ENCODE data around the gene JAZF1.
"Not testable (repeated sequence)": the region's sequence is repeated elsewhere in the genome, so short reads cannot be mapped to it uniquely, and the experiment has no call there.

The JAZF1 gene

DNA sequence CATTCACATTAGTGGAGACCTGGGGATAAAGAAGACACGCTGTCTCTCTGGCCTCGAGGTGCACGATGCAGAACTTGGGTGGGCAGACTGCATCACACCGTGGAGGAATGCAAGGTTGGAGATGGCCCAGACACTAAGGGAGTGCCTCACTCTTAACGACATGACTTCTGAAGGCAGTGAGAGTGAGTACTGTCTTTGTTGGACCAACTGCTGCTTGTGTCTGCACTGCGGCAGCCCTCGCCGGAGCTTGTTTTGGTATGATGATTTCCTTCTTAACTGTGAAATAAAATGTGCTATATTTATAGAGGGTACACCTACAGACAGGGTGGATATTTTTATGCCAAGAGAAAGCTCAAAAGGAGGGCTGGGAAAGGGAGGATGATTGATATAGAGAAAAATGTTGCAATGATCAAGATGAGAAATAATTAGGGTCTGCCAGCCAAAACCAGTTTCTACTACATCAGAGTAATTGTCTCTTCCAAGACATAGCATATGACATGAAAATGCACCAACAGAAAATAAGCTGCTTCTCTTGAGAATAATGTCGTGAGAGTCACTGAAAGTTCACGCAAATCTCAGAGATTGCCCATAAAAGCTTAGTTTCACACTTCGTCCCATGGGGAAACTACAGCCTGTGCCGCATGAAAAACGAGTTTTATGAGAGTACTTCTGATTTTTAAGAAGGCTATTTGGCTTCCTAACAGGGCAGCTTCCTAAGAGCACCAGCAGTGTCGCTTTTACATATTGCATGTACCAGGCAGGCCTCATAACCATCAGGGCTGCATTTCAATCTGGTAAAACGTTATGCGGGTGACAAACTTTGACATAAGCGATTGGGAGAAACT, 313.5 kb downstream of the JAZF1 start:
- no peak for DNase-seq (ENCODE audit: insufficient read length, low spot score)
- FAIRE-seq, result no peak

DNA sequence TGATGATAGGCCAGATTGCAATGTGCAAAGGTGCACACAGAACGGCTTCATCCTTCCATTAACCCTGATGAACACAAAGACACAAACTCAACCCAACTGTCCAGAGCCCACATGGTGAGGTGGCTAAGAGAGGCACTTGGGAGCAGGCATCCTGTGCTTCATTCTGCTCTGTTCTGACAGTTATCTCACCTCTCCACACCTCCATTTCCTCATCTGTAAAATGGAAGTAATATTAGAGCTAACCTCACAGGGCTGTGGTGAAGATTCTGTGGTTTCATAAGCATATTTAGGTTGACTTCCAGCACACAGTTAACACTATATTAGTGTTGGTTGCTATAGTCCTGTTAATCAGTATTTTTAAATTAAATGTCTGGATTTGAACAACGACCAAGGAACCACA, 314.3 kb downstream of the JAZF1 start:
- FAIRE-seq (no peak), DNase-seq (ENCODE audit: insufficient read length, low spot score) (no peak)

DNA sequence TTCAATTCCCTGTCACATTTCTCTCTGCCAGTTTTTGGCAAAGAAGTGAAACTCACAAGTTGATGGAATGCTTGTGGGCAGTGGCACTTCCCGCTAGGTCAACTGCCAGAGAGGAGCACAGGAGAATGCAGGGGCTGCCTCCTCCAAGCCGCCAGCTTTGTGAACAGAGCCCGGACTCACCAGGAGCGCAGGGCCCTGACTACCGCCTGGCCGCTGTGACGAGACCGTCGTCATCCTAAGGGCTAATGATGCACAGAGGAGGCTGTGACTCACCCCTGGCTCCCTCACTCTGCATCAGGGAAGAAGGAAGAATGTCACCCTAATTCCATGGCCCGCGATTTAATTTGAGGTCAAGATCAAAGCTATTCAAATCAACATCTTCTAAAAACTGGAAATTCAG, 316.7 kb downstream of the JAZF1 start:
- no peak for DNase-seq (ENCODE audit: insufficient read length, low spot score)
- FAIRE-seq, result no peak

DNA sequence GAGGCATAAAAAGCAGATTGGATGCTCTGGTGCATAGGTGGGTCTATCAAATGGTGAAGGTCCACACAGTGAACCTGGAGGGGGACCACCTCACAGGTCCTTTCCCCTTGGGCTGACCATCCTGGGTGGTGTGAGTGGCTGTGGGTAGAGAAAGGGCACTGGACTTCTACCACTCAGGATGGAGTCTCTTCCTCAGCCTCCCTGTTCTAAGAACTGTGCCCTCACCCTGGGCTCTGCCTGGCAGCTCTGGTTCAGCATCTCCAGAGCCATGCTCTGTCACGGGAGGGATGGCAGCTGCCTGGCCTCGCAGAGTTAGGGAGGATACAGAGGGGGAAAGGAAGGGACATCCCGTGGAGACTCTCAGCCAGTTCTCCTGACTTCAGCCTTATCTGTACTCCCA, 318.8 kb downstream of the JAZF1 start:
- DNase-seq (ENCODE audit: insufficient read length, low spot score) (no peak), FAIRE-seq (no peak)

DNA sequence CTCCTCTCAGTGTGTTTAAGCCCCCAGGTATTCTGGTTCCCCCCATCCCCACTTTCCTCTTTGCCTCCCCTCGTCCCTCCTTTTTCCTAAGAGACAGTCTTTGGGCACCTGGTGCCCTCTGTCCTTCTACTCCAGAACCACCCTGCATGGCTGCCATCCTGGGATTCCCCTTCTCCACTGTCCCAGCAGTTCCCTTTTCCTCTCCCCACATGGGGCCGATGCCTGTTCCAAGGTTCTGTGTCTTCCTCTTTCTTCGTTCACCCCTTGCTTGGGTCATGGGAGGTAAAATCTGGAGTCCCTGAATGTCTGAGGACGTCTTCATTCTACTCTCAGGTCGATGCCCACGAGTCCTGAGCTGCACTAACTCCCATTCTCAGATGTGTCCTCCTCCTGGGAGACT, 319.8 kb downstream of the JAZF1 start:
- DNase-seq (ENCODE audit: insufficient read length, low spot score) (no peak), FAIRE-seq (no peak)

DNA sequence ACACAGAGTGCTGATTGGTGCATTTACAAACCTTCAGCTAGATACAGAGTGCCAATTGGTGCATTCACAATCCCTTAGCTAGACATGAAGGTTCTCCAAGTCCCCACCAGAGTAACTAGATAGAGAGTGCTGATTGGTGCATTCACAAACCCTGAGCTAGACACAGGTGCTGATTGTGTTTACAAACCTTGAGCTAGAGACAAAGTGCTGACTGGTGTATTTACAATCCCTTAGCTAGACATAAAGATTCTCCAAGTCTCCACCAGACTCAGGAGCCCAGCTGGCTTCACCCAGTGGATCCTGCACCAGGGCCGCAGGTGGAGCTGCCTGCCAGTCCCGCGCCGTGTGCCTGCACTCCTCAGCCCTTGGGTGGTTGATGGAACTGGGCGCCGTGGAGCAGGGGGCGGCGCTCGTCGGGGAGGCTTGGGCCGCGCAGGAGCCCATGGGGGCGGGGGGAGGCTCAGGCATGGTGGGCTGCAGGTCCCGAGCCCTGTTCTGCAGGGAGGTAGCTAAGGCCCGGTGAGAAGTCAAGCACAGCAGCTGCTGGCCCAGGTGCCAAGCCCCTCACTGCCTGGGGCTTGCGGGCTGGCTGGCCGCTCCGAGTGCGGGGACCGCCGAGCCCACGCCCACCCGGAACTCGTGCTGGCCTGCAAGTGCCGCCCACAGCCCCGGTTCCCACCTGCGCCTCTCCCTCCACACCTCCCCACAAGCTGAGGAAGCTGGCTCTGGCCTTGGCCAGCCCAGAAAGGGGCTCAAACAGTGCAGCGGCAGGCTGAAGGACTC, 323.7 kb downstream of the JAZF1 start:
- DNase-seq (ENCODE audit: insufficient read length, low spot score); FAIRE-seq: not testable (repeated sequence)

DNA sequence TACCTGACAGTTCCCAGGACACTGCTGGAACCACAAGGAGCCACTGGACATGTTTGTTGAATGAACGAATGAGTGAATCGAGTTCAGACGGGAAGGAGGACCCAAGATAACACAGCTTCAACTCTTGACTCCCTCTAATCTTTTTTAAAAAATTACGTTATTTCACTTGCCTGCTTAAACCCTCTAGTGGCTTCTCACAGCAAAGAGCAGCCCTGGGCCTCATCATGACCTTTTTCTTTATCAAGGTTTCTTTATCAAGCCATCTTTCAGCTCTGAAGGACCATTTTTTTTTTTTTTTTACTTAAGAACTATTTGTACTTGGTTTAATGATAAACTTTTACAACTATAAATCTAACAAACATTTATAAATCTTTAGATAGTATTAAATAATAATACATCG, 330.1 kb downstream of the JAZF1 start:
- FAIRE-seq (no peak), DNase-seq (ENCODE audit: insufficient read length, low spot score) (no peak)

DNA sequence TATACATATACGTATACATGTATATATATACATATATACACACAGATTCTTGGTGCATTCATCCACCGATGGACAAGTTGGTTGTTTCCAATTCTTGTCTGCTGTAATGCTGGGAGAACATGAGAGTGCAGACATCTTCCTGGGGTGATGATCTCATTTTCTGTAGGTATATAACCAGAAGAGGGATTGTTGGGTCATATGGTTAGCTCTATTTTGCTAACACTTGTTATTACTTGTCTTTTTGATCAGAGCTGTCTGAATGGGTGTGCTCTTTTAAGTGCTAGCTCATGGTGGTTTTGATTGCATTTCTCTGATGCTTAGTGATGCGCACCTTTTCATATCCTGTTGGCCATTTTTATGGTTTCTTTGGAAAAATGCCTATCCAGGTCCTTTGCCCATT, 334.2 kb downstream of the JAZF1 start:
- FAIRE-seq (no peak), DNase-seq (ENCODE audit: insufficient read length, low spot score) (no peak)

DNA sequence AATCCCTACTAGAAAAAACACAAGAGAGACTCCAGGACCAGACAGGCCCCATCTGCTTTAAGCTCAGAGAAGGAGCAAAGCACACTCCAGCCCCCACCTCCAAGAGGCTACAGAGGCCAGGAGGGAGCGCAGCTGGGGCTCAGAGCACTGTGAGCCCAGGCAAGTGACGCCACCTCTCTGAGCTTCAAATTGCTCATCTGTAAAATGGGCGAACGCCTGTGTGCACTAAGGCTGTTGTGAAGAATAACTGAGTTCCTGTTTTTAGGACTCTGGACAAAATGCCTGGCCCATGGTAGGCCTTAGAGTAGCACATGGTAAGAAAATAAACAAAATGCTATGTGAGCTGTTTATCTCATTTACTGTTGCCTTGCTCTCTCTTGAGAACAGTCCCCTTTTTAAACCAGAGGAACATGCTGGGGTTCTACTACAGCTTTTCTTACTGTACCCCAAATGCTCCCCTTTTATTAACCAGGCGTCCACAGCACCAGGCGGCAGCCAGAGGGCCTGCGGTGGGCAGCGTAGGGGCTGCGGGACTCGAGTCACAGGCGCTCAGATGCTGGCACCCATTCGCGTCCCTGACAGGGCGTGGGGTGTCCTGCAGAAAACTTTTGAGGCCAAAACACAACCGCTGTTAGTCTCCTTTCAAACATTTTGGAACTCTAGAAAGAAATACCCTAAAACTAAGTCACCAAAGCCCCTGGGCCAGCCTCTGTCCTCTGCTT, 336.9 kb downstream of the JAZF1 start:
- no peak for FAIRE-seq
- DNase-seq (ENCODE audit: insufficient read length, low spot score), result no peak

DNA sequence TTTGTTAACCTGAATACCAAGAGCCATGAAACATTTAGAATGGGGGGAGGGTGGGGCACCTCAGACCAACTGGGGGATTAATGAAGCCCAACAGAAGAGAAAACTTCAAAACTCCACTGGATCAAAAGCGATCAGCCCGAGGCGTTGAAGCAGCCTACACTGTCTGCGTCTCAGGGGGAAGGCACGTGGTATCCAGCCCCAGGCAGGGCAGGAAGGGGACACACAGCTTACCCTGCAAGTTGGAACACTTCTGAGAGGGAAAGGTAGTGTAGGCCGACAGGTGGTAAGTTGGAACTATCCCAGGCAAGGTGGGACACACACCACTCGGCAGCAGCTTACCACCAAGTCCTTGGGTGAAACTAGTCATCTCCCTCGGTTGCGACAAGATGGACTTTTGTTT, 337.7 kb downstream of the JAZF1 start:
- DNase-seq (ENCODE audit: insufficient read length, low spot score), result no peak
- FAIRE-seq, result no peak

DNA sequence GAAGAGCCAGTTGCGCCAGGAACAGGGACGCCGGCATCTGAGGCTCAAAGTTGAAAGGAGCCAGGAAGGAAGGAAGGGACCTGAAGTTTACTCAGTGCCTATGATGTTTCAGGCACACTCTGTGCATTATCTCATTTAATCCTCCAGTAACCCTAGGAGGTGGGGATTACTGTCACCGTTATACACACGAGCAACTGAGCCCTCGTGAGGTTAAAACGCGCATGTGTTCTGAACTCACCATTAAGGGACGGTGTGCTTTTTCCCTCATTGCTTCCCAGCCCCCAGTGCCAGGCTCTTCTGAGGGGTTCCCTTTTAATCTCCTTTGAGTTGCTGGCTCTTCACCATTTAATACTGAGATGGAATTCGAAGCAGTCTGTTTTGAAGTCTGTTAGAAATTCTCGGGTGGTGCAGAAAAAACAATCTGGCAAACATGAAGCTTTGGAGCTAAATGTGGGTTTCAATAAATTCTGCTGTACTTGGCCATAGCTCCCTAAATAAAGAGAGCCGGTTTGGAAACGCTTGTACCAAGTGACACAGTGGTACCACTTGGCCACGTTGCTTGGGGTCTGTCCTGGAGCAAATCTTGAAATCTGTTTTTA, 338.4 kb downstream of the JAZF1 start:
- no peak for DNase-seq (ENCODE audit: insufficient read length, low spot score)
- no peak for FAIRE-seq

DNA sequence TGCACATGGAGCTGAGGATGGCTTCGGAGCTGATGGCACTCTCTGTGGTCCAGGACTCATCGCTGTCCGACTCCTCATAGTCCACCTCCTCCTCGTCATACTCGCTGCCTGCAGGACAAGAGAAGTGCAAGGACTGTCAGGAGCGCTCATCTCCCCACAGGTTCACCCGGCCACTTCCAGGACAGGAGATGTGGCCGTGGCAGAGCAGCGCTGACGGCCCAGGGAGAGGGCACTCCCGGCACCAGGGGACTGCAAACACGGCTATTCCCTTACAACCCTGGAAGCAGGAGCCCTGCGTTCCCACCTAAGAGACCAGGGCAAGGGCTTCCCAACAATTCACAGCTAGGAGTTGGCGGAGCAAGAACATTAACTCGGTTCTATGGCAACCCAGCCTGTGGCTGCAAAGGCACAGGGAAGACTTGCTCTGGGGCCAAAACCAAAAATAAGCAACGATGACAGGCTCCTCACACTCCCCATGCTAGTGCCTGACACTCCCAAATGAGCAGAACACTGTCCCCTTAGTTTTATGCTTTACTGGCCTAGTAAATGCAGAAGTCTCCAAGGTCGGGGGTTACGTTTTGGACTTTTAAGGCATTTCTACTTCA, 339.7 kb downstream of the JAZF1 start:
- no peak for DNase-seq (ENCODE audit: insufficient read length, low spot score)
- FAIRE-seq, result no peak

DNA sequence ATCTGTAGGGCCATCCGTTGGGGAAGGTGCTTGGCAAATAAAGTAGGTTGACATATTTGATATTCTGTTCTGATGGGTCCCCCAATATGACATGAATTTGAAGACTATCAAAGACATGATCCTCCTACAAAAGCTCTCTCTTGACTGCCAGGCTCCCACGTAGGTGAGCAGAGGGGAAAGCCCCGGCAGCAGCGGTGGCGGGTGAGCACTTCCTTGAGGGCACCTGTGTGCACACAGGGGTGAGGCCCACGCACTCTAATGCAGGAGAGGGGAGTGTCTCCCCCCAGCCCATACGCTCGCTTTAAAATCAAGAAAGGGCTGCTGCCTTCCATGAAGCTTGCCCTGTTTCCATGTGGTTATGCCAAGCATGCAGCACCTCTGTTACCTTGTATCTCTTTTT, 340.3 kb downstream of the JAZF1 start:
- no peak for DNase-seq (ENCODE audit: insufficient read length, low spot score)
- no peak for FAIRE-seq

DNA sequence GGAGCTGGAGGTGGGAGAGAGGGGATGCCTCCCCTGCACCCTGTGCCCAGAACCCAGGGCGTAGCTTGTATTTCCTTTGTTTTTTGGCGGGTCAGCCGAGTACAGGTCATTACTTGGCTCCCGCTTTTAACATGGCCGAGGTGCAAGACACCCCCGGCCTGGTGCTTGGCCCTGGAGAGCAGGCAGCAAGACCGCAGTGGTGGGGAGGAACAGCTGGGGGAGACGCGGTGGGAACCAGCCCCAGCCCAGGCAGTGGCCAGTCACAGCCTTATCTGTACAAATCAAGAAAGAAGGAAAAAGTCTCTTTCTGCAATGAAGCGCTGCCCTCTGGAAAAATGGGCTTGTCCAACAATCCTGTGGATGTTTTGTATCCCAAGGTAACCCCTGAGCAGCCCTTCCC, 341.5 kb downstream of the JAZF1 start:
- FAIRE-seq (no peak), DNase-seq (ENCODE audit: insufficient read length, low spot score) (no peak)

DNA sequence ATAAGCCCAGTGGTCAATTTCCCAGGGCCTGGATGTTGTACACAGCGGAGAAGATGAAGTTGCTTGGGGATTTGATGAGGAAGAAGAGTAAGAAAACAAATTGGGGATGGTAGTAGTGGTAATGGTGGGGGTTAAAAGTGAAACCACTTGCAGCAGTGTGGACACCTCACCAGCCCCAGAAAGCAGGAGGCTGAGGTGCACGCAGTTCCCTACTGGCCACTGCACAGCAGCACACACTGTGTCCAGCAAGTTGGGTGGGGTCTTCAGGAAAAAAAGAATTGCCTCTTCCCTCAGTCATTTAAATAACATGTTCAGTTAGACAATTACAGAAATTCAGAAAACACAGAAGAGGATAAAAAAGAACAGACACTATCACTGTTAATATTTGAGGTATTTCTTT, 344.1 kb downstream of the JAZF1 start:
- FAIRE-seq, result no peak
- DNase-seq (ENCODE audit: insufficient read length, low spot score), result no peak

DNA sequence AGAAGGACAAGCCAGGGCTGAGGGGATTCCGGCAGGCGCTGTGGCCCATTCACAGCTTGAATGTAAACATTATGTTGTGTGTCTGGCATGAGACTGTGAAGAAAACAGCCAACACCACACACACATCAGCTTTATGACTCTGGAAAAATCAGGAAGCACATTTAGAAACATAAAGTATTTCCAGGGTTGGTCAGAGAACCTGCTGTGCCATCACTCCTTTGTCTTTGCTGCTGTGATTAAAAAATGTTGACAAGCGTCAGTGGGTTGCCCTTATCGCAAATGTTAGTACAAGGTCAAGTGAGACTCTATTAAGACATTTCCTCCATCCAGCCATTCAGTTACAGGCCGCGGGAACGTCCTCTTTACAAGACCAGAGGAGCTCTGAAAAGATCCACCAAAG, 345.2 kb downstream of the JAZF1 start:
- DNase-seq (ENCODE audit: insufficient read length, low spot score) (no peak), FAIRE-seq (no peak)

DNA sequence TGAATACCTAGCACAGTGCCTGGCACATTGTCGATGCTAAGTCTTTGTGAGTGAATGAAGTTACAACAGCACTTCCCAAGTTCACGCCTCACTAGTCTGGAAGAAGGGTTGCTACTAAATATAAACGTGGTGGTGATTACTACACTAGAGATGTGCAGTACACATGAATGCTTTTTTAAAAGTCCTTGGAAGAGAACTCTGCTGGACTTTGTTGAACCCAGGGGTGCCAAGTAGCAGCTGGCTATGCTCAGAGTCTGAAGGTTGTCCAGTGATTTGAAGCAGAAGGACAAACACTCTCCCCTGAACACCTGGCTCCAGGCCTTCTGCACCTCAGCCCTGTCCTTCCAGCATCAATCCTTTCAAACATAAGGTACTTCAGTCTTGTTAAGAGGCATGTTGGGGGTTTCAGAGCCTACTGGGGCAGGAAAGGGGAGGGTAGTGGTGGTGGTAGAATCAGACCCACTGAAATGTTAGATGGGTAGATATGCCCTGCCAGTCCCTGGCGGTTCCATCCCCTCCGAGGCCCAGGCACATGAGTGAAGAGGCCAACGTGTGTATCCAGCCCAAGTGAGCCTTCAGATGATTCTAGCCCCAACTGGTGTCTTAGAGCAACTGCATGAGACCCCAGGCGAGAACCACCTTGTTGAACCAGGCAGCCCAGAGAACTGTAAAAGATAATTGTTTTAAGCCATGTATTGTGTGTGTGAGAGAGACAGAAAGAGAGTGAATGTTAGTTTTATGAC, 346.2 kb downstream of the JAZF1 start:
- FAIRE-seq (no peak), DNase-seq (ENCODE audit: insufficient read length, low spot score) (no peak)

DNA sequence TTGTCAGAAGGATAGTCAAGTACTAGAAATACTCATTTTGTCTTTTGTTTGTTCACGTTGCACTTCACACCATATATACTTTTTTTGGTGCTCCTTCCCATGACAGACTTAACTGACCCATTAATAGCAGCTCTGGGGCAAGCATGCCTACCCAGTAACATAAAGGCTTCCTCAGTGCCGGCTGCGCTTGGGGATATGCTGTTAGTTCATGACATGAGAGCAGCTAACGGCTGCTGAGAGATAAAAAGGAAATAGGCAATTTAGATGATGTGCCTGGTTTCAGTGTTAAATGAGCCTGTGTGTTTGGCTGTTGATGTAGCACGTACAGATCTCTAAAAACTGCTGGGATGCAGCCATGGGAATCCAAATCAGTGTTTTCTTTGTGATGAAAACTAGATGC, 354.2 kb downstream of the JAZF1 start:
- FAIRE-seq, result no peak

DNA sequence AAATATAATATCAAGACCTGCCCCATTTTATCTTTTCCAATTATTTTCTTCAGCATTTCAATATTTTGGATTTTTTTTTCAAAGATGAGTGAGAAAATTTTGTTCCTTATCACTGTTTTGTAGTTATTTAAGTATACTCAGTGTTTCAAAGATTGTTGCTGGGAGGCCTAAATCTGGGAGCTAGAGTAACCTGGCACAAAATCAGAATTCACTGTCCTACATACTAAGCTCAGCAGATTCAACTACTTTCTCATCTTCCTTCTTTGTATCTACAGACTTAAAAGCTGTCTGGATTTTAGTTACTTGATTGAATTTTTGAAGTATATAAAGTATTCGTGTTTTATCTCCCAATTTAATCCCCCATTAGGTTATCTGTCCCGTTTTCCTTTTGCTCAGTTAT, 354.7 kb downstream of the JAZF1 start:
- DNase-seq (ENCODE audit: insufficient read length, low spot score), result no peak
- peak; percentile 4 for FAIRE-seq

More for the DNA sequence above, 354.2 kb downstream of the JAZF1 start:
- DNase-seq (ENCODE audit: insufficient read length, low spot score), result no peak

DNA sequence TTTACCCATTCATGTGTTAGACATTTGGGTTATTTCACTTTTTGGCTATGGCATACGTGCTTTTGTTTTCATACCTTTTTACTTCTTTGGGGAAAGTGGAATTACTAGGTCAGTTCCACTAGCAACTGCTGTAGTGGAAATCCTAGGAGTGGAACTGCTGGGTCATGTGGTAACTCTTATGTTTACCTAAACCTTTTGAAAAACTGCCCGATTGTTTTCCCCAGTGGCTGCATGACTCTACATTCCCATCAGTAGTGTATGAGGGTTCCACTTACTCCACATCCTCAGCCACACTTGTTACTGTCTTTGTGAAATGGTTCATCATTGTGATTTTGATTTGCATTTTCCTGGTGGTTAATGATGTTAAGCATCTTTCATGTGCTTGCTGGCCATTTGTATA, 358.4 kb downstream of the JAZF1 start:
- no peak for DNase-seq (ENCODE audit: insufficient read length, low spot score)
- no peak for FAIRE-seq
